ENCODE measurements around the gene ATG10. TPM values are rescaled to one million over a fixed set of nuclear protein-coding genes. Genes with fewer than 3 reads are reported as not detected.

ATG10 gene
- total RNA-seq, 1 experiment from 2014 or later = 12.2 TPM

DNA sequence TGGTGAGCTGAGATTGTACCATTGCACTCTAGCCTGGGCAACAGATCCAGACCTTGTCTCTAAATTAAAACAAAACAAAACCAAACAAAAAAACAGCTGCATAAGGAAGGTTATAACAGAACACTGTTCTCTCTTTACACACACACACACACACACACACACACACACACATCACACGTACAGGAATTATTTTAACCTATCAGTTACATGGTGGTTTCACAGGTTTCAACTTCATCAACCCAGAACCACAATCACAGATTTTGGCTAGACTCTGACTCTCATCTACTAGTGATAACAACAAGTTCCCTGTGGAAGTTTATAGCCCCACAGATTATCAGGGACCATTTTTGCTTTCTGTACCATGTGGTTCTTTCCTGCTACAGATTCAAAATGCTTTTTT is 246.1 kb downstream of the ATG10 start:
- ATAC-seq = no peak
- POLR2A ChIA-PET = no interaction called here
- Mint-ChIP-seq H3K9me3 (peaks cover 4% of the 10 kb centered on the region; the same call in 1 of the 2 replicates), H3K27me3 (ENCODE audit: low read depth) (no peaks in the 10 kb centered on the region), H3K4me3 (no peak overlapping the region), H3K36me3 (no peaks in the 10 kb centered on the region), H3K27ac (no peak overlapping the region), H3K4me1 (peaks cover 8% of the 10 kb centered on the region)
- no peak for DNase-seq (ENCODE audit: low spot score)
- TF ChIP-seq ZNF121 (CRISPR knock-in tag; IDR thresholded peaks at IDR 0.05) (no peak), ATF1 (CRISPR knock-in tag; IDR thresholded peaks at IDR 0.05) (no peak), STAT6 (CRISPR knock-in tag; conservative IDR thresholded peaks at IDR 0.05; ENCODE audit: low read depth) (no peak), ZNF512 (CRISPR knock-in tag; IDR thresholded peaks at IDR 0.05; ENCODE audit: borderline replicate concordance) (no peak), TCF7 (CRISPR knock-in tag; IDR thresholded peaks at IDR 0.05; ENCODE audit: low read depth) (no peak), HMGA2 (CRISPR knock-in tag; IDR thresholded peaks at IDR 0.05) (no peak), IRF2 (CRISPR knock-in tag; IDR thresholded peaks at IDR 0.05; ENCODE audit: borderline replicate concordance, low read depth) (no peak), GABPB1 (CRISPR knock-in tag; IDR thresholded peaks at IDR 0.05) (no peak), KAT7 (CRISPR knock-in tag; IDR thresholded peaks at IDR 0.05; ENCODE audit: borderline replicate concordance) (no peak), ZNF425 (CRISPR knock-in tag; conservative IDR thresholded peaks at IDR 0.05) (no peak), ZNF317 (CRISPR knock-in tag; IDR thresholded peaks at IDR 0.05; ENCODE audit: borderline replicate concordance, low read depth) (no peak), MXD4 (CRISPR knock-in tag; IDR thresholded peaks at IDR 0.05; ENCODE audit: borderline replicate concordance) (no peak), SMAD4 (CRISPR knock-in tag; IDR thresholded peaks at IDR 0.05) (no peak)
- TF ChIP-seq, protein P1, sequence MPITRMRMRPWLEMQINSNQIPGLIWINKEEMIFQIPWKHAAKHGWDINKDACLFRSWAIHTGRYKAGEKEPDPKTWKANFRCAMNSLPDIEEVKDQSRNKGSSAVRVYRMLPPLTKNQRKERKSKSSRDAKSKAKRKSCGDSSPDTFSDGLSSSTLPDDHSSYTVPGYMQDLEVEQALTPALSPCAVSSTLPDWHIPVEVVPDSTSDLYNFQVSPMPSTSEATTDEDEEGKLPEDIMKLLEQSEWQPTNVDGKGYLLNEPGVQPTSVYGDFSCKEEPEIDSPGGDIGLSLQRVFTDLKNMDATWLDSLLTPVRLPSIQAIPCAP (CRISPR knock-in tag; IDR thresholded peaks at IDR 0.05) = no peak
- TF ChIP-seq, protein P2, sequence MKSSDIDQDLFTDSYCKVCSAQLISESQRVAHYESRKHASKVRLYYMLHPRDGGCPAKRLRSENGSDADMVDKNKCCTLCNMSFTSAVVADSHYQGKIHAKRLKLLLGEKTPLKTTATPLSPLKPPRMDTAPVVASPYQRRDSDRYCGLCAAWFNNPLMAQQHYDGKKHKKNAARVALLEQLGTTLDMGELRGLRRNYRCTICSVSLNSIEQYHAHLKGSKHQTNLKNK (CRISPR knock-in tag; IDR thresholded peaks at IDR 0.05) = no peak
- TF ChIP-seq, protein P3, sequence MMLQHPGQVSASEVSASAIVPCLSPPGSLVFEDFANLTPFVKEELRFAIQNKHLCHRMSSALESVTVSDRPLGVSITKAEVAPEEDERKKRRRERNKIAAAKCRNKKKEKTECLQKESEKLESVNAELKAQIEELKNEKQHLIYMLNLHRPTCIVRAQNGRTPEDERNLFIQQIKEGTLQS (CRISPR knock-in tag; conservative IDR thresholded peaks at IDR 0.05) = no peak
- TF ChIP-seq, protein P4, sequence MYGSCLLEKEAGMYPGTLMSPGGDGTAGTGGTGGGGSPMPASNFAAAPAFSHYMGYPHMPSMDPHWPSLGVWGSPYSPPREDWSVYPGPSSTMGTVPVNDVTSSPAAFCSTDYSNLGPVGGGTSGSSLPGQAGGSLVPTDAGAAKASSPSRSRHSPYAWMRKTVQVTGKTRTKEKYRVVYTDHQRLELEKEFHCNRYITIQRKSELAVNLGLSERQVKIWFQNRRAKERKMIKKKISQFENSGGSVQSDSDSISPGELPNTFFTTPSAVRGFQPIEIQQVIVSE (CRISPR knock-in tag; IDR thresholded peaks at IDR 0.05; ENCODE audit: borderline replicate concordance) = no peak
- TF ChIP-seq, protein P5, sequence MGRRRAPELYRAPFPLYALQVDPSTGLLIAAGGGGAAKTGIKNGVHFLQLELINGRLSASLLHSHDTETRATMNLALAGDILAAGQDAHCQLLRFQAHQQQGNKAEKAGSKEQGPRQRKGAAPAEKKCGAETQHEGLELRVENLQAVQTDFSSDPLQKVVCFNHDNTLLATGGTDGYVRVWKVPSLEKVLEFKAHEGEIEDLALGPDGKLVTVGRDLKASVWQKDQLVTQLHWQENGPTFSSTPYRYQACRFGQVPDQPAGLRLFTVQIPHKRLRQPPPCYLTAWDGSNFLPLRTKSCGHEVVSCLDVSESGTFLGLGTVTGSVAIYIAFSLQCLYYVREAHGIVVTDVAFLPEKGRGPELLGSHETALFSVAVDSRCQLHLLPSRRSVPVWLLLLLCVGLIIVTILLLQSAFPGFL (CRISPR knock-in tag; IDR thresholded peaks at IDR 0.05; ENCODE audit: borderline replicate concordance) = no peak
- TF ChIP-seq, protein P6, sequence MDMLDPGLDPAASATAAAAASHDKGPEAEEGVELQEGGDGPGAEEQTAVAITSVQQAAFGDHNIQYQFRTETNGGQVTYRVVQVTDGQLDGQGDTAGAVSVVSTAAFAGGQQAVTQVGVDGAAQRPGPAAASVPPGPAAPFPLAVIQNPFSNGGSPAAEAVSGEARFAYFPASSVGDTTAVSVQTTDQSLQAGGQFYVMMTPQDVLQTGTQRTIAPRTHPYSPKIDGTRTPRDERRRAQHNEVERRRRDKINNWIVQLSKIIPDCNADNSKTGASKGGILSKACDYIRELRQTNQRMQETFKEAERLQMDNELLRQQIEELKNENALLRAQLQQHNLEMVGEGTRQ (CRISPR knock-in tag; IDR thresholded peaks at IDR 0.05) = no peak
- CTCF ChIA-PET = no interaction called here

All from WTC11 (cell line).